HAP-1 (cell line): ENCODE results near the gene PTPRF.

Experiments
- DNase-seq, 2 experiments: peaks; one replicate each; pipeline ENCODE4 v3.0.0-alpha.2; 2016 to 2020; ENCODE audit warnings: low spot score in 2 of 2
- H3K27me3 ChIP-seq: fragments of 250-450 bp; sonication (Bioruptor Pico); 2 replicates; pipeline ENCODE4 v1.5.1; 2020; ENCODE audit warnings: low read depth, mild to moderate bottlenecking, moderate library complexity
- H3K36me3 ChIP-seq: fragments of 250-450 bp; sonication (Bioruptor Pico); replicated peaks from 2 replicates; pipeline ENCODE4 v1.5.1; 2020; ENCODE audit warnings: mild to moderate bottlenecking
- H3K4me1 ChIP-seq: fragments of 250-450 bp; sonication (Bioruptor Pico); 2 replicates; pipeline ENCODE4 v1.5.1; 2020; ENCODE audit warnings: mild to moderate bottlenecking
- H3K4me3 ChIP-seq: fragments of 250-450 bp; sonication (Bioruptor Pico); 2 replicates; pipeline ENCODE4 v1.5.1; 2020; ENCODE audit warnings: mild to moderate bottlenecking, moderate library complexity
- H3K9me3 ChIP-seq: fragments of 250-450 bp; sonication (Bioruptor Pico); 2 replicates; pipeline ENCODE4 v1.5.1; 2020; ENCODE audit warnings: mild to moderate bottlenecking, moderate library complexity
- in situ Hi-C: fragments of 300-500 bp; cut with MboI; formaldehyde crosslinking; loops from 3 replicates; pipeline ENCODE4 v1.14.3; 2020; ENCODE audit warnings: low sequenced_read_pairs, inconsistent platforms, mixed read lengths

PTPRF gene

DNA sequence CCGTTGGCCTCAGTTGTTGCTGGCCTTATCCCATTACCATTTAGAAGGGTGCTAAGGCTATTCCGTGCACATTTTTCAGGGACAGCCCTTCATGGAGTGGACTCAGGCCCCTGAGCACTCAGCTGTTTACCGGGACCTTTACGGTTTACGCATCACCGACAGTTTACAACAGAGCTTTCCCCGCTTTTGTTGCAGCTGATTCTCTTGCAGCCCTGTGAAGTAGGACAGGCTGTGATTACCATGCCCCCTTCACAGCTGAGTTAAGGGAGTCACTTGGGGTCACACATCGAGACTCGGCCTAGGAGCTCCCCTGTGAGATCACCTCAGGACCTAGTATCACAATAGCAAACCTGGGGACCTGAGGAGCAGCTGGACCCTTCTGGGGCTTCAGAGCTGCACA lies 41.9 kb downstream of the PTPRF start:
- H3K4me1 ChIP-seq: no peaks in the 10 kb centered on the region
- H3K4me3 ChIP-seq: no peak overlapping the region
- no peaks in the 10 kb centered on the region for H3K9me3 ChIP-seq
- in situ Hi-C loops: no loop called here
- peaks cover 33% of the 10 kb centered on the region for H3K36me3 ChIP-seq
- H3K27me3 ChIP-seq: no peaks in the 10 kb centered on the region
- DNase-seq: no peak

DNA sequence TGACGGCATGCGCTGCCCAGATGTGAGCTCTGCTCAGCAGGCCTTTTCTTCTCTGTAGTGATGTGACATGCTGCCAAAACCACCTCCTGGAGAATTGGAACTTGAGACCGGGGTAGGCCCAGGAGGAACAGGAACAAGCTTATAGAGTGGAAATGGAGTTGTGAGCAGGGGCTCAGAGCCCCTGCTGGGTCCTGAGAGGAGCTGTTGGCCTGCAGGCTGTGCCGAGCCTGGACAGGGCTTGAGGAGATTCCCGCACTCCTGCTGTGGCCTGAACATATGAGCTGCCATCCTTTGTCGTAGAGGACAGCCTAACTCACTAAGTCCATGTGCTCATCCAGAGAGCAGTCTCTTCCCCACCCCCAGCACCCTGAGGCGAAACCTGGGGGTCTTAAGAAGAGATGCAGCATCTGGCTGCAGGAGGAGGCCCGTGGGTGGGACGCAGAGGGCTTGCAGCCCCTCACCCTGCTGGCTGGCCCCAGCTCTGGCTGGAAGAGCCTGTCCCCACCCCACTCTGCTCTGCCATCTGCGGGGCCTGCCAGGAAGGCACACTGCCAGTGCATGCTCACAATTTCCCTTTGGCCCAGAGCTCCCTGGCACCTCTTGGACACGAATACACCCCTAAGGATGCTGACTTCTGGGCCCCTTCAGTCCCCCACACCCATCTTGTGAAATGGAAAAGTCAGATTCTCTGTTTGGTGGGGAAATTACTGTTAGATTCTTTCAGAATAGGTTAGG lies 42.5 kb downstream of the PTPRF start:
- Histone ChIP-seq H3K27me3 (no peaks in the 10 kb centered on the region), H3K9me3 (no peaks in the 10 kb centered on the region), H3K4me1 (no peaks in the 10 kb centered on the region), H3K36me3 (peaks cover 33% of the 10 kb centered on the region), H3K4me3 (no peak overlapping the region)
- in situ Hi-C loops: no loop called here
- no peak for DNase-seq

DNA sequence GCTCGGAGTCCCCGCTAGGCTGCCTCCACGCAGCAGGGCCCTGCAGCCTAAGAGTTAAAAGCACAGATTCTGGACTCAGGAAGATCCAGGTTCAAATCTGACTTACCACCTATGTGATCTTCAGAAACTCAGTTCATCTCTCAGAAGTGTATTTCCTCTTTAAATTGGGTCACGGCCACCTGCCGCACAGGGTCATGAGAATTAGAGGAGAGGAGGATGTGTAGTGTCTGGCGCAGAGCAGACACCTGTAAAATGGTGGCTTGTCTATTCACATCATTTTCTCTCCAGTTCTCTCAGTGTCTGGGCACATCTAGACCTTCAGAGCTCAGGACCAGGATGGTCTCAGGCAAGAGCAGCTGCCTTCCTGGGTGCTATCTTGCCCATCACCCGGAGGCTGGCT lies 45.8 kb downstream of the PTPRF start:
- peaks cover 43% of the 10 kb centered on the region for H3K36me3 ChIP-seq
- no peak overlapping the region for H3K4me3 ChIP-seq
- in situ Hi-C loops: no loop called here
- no peaks in the 10 kb centered on the region for H3K27me3 ChIP-seq
- no peak for DNase-seq
- no peaks in the 10 kb centered on the region for H3K4me1 ChIP-seq
- no peaks in the 10 kb centered on the region for H3K9me3 ChIP-seq

DNA sequence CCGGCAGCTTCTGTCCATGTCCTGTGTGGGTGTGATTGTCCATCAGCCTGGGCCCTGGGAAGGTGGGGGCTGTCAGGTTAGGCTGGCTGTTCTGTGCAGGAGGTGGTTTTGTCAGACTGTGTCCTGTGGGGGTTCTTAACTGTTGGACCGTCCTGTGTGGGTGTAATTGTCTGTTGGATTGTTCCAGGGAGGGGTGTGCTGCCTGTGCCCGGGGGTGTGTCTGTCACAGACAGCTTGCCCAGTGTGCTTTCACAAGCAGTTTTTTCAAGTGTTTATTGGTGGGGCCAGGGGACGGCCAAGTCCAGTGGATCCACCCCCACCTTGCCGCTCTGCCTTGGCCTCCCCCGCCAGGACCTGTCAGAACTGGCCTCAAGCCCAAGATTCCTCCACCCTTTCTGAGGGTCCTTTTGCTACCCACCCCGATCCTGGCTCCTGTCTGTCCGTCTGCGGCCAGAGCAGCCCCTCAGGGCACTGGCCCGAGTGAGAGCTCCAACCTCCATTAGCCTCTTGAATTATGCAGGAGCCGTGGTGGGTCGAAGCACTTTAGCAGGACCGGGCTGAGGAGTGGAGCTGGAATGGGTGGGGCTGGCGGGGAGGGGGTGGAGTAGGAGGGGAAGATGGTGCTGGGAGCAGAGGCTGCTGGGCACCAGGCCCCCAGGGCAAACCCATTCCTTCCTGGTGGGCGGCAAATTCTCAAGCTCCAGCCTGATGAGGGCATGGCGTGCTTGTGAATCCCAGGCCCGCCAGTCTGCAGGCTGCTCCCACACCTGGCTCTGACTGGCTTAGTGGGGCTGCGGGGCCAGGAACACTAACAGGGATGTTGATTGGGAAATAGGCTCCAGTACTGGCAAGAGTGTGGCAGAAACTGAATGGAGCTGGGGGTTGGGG lies 47.2 kb downstream of the PTPRF start:
- Histone ChIP-seq H3K9me3 (no peaks in the 10 kb centered on the region), H3K4me3 (no peak overlapping the region), H3K36me3 (peaks cover 39% of the 10 kb centered on the region), H3K4me1 (no peaks in the 10 kb centered on the region), H3K27me3 (no peaks in the 10 kb centered on the region)
- in situ Hi-C loops: no loop called here
- no peak for DNase-seq

DNA sequence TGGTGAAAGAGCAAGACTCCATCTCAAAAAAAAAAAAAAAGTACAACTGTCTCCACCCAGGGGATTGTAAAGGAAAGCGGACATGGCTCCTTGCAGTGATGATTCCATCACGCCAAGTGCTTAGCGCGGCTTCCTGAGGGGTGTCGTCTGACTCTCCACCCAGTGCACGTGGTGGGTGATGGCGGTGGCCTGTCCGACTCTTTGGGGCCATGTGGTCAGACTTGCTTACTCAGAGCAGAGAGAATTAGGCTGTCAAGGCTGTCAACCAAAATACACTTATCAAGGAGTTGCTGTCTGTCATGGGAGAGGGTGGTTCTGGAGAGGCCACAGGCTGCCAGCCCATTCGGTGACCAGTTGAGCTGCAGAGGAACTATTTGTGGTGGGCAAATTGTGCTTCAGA lies 49.4 kb downstream of the PTPRF start:
- no peaks in the 10 kb centered on the region for H3K27me3 ChIP-seq
- H3K4me3 ChIP-seq: no peak overlapping the region
- no peaks in the 10 kb centered on the region for H3K4me1 ChIP-seq
- DNase-seq: no peak
- no peaks in the 10 kb centered on the region for H3K9me3 ChIP-seq
- peaks cover 33% of the 10 kb centered on the region for H3K36me3 ChIP-seq
- in situ Hi-C loops: no loop called here

DNA sequence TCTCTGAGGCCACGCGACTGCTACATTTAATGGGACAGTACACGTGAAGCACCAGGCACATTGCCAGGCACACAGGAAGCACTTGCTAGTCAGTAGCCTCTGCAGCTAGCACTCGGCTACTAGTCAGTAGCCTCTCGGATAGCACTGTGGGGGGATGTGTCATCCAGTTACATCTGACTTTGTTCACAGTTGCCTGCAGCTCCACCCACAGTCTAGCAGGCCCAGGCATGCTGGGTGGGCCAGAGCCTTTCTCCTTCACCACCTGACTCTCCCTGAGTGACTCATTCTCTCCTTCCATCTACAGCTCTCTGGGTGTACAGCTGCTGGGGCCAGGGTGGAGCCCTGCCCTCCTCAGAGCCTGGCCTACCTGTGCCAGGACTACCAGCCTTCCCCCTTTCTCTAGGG lies 51.5 kb downstream of the PTPRF start:
- Histone ChIP-seq H3K36me3 (peaks cover 25% of the 10 kb centered on the region), H3K4me3 (no peak overlapping the region), H3K9me3 (no peaks in the 10 kb centered on the region), H3K27me3 (no peaks in the 10 kb centered on the region), H3K4me1 (no peaks in the 10 kb centered on the region)
- peak in 1 of 2 experiments; percentile 27 for DNase-seq
- in situ Hi-C loops: no loop called here

DNA sequence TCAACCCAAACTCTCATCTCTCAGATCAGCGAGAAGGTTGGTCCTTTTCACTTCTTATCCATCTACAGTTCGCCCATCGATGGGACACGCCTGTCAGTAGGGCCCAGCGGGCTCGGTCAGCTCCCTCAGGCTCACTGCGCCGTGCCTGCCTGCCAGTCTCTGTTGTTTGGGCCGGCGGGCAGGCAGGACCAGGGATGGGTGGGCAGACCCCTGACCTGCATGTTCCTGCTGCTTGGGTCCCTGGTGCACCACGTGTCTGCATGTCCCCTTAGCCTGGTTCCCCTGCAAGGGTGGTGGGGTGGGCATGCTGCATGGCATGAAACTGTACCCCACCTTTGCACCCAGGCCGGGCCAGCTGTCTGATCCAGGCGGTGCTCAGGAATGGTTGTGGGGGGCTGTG lies 52.4 kb downstream of the PTPRF start:
- Histone ChIP-seq H3K36me3 (peaks cover 25% of the 10 kb centered on the region), H3K9me3 (no peaks in the 10 kb centered on the region), H3K4me1 (no peaks in the 10 kb centered on the region), H3K4me3 (no peak overlapping the region), H3K27me3 (no peaks in the 10 kb centered on the region)
- in situ Hi-C loops: no loop called here
- no peak for DNase-seq

DNA sequence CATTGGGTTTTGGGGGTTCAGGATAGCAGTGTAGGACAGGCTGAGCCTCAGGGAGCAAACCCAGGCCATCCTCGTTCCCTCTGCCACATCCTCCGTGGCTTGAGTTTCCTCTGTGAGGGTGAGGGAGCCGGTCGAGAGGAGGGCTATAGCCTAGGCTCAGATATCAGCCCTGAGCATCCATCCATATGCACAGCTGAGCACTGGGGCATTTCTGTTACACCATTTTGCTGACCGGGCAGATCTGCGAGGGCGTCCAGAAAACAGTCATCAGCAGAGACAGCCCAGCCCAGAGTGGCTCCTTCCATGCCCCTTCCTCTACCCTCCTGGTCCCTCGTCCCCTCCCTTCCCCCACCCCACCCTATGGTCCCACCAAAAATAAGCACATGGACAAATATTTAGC lies 53.5 kb downstream of the PTPRF start:
- Histone ChIP-seq H3K4me3 (no peak overlapping the region), H3K4me1 (no peaks in the 10 kb centered on the region), H3K36me3 (peaks cover 20% of the 10 kb centered on the region), H3K27me3 (no peaks in the 10 kb centered on the region), H3K9me3 (no peaks in the 10 kb centered on the region)
- no peak for DNase-seq
- in situ Hi-C loops: no loop called here

DNA sequence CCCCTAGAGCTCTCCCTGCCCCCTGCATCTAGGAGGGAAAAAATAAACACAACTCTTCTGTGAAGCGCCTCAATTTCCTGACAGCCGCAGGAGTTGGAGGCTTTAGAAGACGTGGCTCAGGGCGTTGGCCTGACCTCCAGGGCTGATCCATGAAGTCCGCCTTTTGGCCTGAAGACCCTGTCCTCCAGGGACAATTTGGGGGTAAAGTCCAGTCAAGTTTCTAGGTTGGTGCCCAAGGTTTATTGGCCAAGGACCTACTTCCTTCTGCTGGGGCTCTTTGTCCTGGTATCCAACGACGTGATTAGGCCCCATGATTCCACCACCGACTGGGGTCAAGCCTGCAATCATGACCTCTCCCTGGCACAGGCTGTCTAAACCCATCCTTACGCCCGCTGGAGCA lies 54.9 kb downstream of the PTPRF start:
- H3K36me3 ChIP-seq: peaks cover 19% of the 10 kb centered on the region
- H3K27me3 ChIP-seq: no peaks in the 10 kb centered on the region
- in situ Hi-C loops: no loop called here
- no peak overlapping the region for H3K4me3 ChIP-seq
- no peak for DNase-seq
- H3K4me1 ChIP-seq: no peaks in the 10 kb centered on the region
- H3K9me3 ChIP-seq: no peaks in the 10 kb centered on the region

DNA sequence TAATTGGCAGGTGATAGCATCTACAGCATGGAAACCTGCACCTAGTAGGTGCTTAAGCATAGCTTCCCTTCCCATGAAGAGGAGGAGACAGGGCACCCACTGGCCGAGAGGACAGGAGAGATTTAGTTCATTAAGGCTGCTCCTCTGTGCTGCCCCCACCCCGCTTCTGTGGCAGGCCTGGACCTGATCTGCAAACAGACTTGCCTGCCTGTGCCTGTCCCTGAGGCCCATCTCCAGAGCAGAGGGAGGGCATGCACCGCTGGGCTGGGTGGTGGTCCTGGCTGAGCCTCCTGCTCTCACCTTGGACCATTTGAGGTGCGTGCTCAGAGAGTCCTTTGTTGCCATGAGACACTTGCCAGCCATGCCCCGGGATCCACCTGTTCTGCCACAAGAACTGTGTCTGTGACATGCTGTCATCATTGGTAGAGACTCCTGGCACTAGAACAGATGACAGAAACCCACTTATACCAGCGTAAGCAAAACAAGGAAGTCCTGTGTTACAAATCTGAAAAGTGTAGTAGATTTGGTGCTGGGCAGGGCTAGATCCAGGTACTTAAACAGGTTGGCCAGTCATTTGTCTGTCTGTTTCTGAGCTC lies 55.6 kb downstream of the PTPRF start:
- DNase-seq: no peak
- peaks cover 25% of the 10 kb centered on the region for H3K36me3 ChIP-seq
- no peaks in the 10 kb centered on the region for H3K27me3 ChIP-seq
- in situ Hi-C loops: no loop called here
- no peaks in the 10 kb centered on the region for H3K4me1 ChIP-seq
- no peaks in the 10 kb centered on the region for H3K9me3 ChIP-seq
- no peak overlapping the region for H3K4me3 ChIP-seq

DNA sequence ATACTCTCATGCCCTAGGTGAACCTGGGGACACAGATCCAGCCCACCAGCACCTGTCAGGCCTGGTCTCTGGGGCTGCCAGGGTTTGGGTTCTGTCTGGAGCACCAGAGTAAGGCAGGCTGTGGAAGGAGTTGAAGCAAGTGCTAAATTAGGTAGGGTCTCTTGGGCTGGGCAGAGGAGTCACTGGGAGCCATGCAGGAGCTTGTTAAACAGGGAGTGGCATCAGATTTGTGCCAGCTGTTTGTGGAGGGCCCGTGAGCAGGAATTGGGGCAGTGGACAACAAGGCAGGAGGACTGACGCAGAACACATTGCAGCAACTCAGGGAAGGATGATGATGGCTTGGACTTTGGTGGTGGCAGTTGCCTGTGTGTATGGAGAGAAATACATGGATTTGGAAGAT lies 56.3 kb downstream of the PTPRF start:
- Histone ChIP-seq H3K27me3 (no peaks in the 10 kb centered on the region), H3K4me1 (no peaks in the 10 kb centered on the region), H3K9me3 (no peaks in the 10 kb centered on the region), H3K4me3 (no peak overlapping the region), H3K36me3 (peaks cover 27% of the 10 kb centered on the region)
- in situ Hi-C loops: no loop called here
- no peak for DNase-seq

DNA sequence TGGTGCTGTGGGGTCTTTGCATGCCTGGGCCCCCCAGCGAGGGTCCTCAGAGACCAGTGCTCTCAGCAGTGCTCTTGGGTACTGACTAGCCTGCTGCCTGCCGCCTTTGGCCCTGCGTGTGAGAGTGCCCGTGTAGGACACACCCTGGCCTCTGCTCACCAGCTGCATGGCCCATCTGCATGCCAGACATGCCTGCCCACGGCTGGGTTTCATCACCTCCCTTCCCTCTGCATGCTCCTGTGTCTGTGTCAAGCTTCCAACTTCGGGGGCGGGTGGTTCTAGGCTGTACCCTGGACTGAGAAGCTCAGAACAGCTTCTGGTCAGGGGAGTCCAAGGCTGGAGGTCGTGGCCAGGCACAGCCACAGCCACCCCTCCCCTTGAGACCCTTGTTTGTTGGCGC lies 56.9 kb downstream of the PTPRF start:
- DNase-seq: no peak
- Histone ChIP-seq H3K4me1 (no peaks in the 10 kb centered on the region), H3K27me3 (no peaks in the 10 kb centered on the region), H3K4me3 (no peak overlapping the region), H3K36me3 (peaks cover 29% of the 10 kb centered on the region), H3K9me3 (no peaks in the 10 kb centered on the region)
- in situ Hi-C loops: no loop called here

DNA sequence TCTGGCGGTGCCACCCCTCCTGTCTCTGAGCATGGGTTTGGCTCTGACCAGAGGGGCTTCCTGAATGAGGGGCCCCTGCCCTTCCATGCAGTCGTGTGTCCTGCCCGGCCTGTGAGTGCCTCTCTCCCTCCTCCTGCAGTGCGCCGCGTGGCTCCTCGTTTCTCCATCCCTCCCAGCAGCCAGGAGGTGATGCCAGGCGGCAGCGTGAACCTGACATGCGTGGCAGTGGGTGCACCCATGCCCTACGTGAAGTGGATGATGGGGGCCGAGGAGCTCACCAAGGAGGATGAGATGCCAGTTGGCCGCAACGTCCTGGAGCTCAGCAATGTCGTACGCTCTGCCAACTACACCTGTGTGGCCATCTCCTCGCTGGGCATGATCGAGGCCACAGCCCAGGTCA lies 57.9 kb downstream of the PTPRF start:
- H3K36me3 ChIP-seq: peaks cover 36% of the 10 kb centered on the region
- in situ Hi-C loops: no loop called here
- no peaks in the 10 kb centered on the region for H3K4me1 ChIP-seq
- H3K9me3 ChIP-seq: no peaks in the 10 kb centered on the region
- no peaks in the 10 kb centered on the region for H3K27me3 ChIP-seq
- DNase-seq: no peak
- H3K4me3 ChIP-seq: no peak overlapping the region

DNA sequence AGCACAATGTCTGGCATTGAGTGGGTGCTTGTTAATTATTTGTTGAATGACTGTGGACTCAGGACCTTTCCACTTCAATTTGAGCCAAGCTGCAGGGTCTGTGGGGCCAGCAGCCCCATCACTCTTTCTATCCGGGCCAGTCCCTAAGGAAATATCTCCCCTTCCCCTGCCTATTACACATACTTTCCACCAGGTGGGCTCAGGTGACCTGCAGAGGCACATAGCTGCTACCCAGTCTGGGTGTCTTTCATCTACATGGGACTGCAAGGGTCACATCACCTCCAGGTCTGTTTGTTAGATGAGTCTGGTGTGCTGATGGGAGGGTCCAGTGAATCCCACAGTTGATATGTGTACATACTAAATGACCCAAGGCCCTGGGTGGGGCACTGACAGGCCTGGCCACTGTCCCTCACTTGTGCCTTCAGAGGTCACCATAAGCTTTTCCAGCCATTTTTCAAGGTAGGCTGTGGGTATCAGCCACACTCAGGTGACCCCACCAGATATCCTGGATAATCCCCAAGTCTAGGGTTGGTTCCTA lies 59.8 kb downstream of the PTPRF start:
- Histone ChIP-seq H3K9me3 (no peaks in the 10 kb centered on the region), H3K4me3 (no peak overlapping the region), H3K4me1 (no peaks in the 10 kb centered on the region), H3K27me3 (no peaks in the 10 kb centered on the region), H3K36me3 (peaks cover 36% of the 10 kb centered on the region)
- DNase-seq: no peak
- in situ Hi-C loops: no loop called here
